Measurements from ENCODE around the gene FAM168A. TPM values are rescaled to one million over a fixed set of nuclear protein-coding genes. Genes with fewer than 3 reads are reported as not detected.

FAM168A gene
- total and polyA plus RNA-seq, 9 of the 15 experiments (the other 6 are each of a cell fraction or from before 2014, with no cell fraction given), result 0.44 to 7.2 (median 2.9) TPM

GRCh38 chr11:73597956-73598718, at the start of gene FAM168A (continued):
- TF ChIP-seq PRMT5 (CRISPR knock-in tag; IDR thresholded peaks at IDR 0.05), result no peak
- no peak for TF ChIP-seq ZNF324 (CRISPR knock-in tag; IDR thresholded peaks at IDR 0.05)
- TF ChIP-seq WHSC1 (IDR thresholded peaks at IDR 0.05; ENCODE audit: low read length), result no peak
- TF ChIP-seq ADNP (tag; IDR thresholded peaks at IDR 0.05), result no peak
- TF ChIP-seq NEUROD1 (IDR thresholded peaks at IDR 0.05; ENCODE audit: borderline replicate concordance, low read depth, low read length, partially characterized antibody), result no peak
- peak; percentile 21 to 26 for TF ChIP-seq E2F6 (IDR thresholded peaks at IDR 0.05; ENCODE audit: borderline replicate concordance in 1 of 2, extremely low read depth in 1 of 2, insufficient read depth in 1 of 2, insufficient read length in 1 of 2, low read depth in 1 of 2, low read length in 1 of 2, poor library complexity in 1 of 2, severe bottlenecking in 1 of 2)
- peak; percentile 14; the same call in 1 of the 2 replicates for TF ChIP-seq NBN (IDR thresholded peaks at IDR 0.05; ENCODE audit: low read depth)
- TF ChIP-seq TRIM28 (IDR thresholded peaks at IDR 0.05), result 0 out of 2 replicates have a peak, but pooled peaks have one; percentile 52
- TF ChIP-seq HDAC1 (IDR thresholded peaks at IDR 0.05), result peak in 1 of 2 experiments; percentile 55; a peak in 1 of 4 replicates
- TF ChIP-seq JUN (IDR thresholded peaks at IDR 0.05; ENCODE audit: borderline replicate concordance, low read depth, low read length), result 0 out of 2 replicates have a peak, but pooled peaks have one; percentile 3
- no peak for TF ChIP-seq JUN (CRISPR knock-in tag; IDR thresholded peaks at IDR 0.05; ENCODE audit: borderline replicate concordance)
- TF ChIP-seq ZBTB40 (IDR thresholded peaks at IDR 0.05), result peak; percentile 96
- TF ChIP-seq ZBTB40 (CRISPR knock-in tag; IDR thresholded peaks at IDR 0.05), result no peak
- peak; percentile 51; the same call in 1 of the 2 replicates for TF ChIP-seq DPF2 (IDR thresholded peaks at IDR 0.05)
- peak in 1 of 2 experiments; percentile 71; a peak in 1 of 4 replicates for TF ChIP-seq SRF (CRISPR knock-in tag; IDR thresholded peaks at IDR 0.05)
- peak; percentile 74; the same call in 1 of the 2 replicates for TF ChIP-seq E2F3 (CRISPR knock-in tag; IDR thresholded peaks at IDR 0.05)
- TF ChIP-seq POLR3G (IDR thresholded peaks at IDR 0.05; ENCODE audit: extremely low read depth, insufficient read length, insufficient replicate concordance), result no peak
